Breast epithelium (tissue), 4 donors: ENCODE results near the gene CDC123. TPM values are rescaled to one million over a fixed set of nuclear protein-coding genes. Genes with fewer than 3 reads are reported as not detected.

Source experiments
- DNase-seq, 2 donors: peaks; one replicate each; pipeline ENCODE4 v3.0.0-alpha.2; 2019; ENCODE audit warnings: low spot score in 2 of 2
- H3K27ac ChIP-seq, 2 donors: fragments of 200-600 bp; sonication (generic) in 1 of 2; one replicate each; pipeline ENCODE4 v1.5.1; 2016 to 2019; ENCODE audit warnings: mild to moderate bottlenecking in 1 of 2
- H3K27me3 ChIP-seq, 2 donors: fragments of 200-600 bp; sonication (generic) in 1 of 2; one replicate each; pipeline versions ENCODE4 v1.5.1 to v1.6.0; 2017 to 2019; ENCODE audit warnings: control low read depth in 1 of 2, mild to moderate bottlenecking in 1 of 2
- H3K36me3 ChIP-seq: fragments of 200-600 bp; one replicate; pipeline ENCODE4 v1.5.1; 2019
- H3K4me1 ChIP-seq, 2 donors: fragments of 200-600 bp; sonication (generic); one replicate each; pipeline ENCODE4 v1.5.1; 2016 to 2019; ENCODE audit warnings: control low read depth in 1 of 2
- H3K4me3 ChIP-seq, 3 donors: fragments of 200-600 bp; sonication (generic); 1 replicate in 2 of 3; 2 replicates in 1 of 3; pipeline ENCODE4 v1.5.1; 2016 to 2019; ENCODE audit warnings: mild to moderate bottlenecking in 3 of 3, moderate library complexity in 2 of 3
- H3K9me3 ChIP-seq, 2 donors: fragments of 200-600 bp; sonication (generic) in 1 of 2; one replicate each; pipeline ENCODE4 v1.5.1; 2016 to 2019; ENCODE audit warnings: control low read depth in 1 of 2
- POLR2A ChIP-seq: fragments of 450-650 bp; IDR thresholded peaks from one replicate; pipeline ENCODE4 v1.6.1; 2016; ENCODE audit warnings: antibody characterized with exemption, mild to moderate bottlenecking, moderate library complexity
- POLR2AphosphoS5 ChIP-seq, 3 donors: sonication (generic); formaldehyde crosslinking; IDR thresholded peaks; one replicate each; pipeline ENCODE4 v1.6.1; 2017; ENCODE audit warnings: antibody characterized with exemption in 3 of 3
- intact Hi-C: fragments of 100-400 bp; cut with DNase I; formaldehyde crosslinking; loops from one replicate; pipeline ENCODE4 v1.15.1; 2023; ENCODE audit warnings: low total_unique reads
- total RNA-seq, 3 donors: library from RNA; depleted of rRNA; stranded (reverse); fragments of >200 nt; gene quantifications; one replicate each; pipeline ENCODE4 v1.1.0, GENCODE V29; 2016
- TF ChIP-seq, protein P1 (sequence below), 3 donors: fragments of 450-650 bp; IDR thresholded peaks; one replicate each; pipeline ENCODE4 v1.5.1; 2016 to 2017; ENCODE audit warnings: antibody characterized with exemption in 3 of 3, mild to moderate bottlenecking in 3 of 3, moderate library complexity in 3 of 3

CDC123 gene
- total RNA-seq, 3 donors from 2014 or later, result 61.6 to 87.5 (median 86.7) TPM

DNA sequence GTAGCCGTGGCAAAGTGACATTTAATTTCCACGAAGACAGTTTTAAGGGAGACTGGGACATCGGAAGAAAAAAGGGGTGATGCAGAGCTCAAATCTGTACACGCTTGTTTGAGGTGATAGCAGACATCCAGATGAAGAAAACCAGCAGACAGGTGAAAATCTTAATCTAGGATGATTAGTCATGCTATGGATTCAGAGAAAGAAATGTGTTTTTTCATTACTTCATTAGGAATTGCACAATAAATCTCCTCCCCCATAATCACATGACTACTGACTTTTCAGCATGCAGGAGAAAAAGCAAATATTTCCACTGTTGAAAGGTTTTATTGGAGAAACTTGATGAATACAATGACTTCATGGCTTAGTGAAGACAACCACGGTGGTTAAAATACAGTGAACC, 2.8 kb upstream of the CDC123 start:
- Histone ChIP-seq H3K27me3 (no peaks in the 10 kb centered on the region), H3K4me3 (no peak overlapping the region), H3K36me3 (no peaks in the 10 kb centered on the region), H3K27ac (no peak overlapping the region), H3K4me1 (no peaks in the 10 kb centered on the region), H3K9me3 (no peaks in the 10 kb centered on the region)
- no peak for DNase-seq
- intact Hi-C loops, result no loop called here
- TF ChIP-seq POLR2AphosphoS5 (IDR thresholded peaks at IDR 0.05) (no peak), POLR2A (no peak)
- TF ChIP-seq, protein P1, sequence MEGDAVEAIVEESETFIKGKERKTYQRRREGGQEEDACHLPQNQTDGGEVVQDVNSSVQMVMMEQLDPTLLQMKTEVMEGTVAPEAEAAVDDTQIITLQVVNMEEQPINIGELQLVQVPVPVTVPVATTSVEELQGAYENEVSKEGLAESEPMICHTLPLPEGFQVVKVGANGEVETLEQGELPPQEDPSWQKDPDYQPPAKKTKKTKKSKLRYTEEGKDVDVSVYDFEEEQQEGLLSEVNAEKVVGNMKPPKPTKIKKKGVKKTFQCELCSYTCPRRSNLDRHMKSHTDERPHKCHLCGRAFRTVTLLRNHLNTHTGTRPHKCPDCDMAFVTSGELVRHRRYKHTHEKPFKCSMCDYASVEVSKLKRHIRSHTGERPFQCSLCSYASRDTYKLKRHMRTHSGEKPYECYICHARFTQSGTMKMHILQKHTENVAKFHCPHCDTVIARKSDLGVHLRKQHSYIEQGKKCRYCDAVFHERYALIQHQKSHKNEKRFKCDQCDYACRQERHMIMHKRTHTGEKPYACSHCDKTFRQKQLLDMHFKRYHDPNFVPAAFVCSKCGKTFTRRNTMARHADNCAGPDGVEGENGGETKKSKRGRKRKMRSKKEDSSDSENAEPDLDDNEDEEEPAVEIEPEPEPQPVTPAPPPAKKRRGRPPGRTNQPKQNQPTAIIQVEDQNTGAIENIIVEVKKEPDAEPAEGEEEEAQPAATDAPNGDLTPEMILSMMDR (IDR thresholded peaks at IDR 0.05), result no peak

DNA sequence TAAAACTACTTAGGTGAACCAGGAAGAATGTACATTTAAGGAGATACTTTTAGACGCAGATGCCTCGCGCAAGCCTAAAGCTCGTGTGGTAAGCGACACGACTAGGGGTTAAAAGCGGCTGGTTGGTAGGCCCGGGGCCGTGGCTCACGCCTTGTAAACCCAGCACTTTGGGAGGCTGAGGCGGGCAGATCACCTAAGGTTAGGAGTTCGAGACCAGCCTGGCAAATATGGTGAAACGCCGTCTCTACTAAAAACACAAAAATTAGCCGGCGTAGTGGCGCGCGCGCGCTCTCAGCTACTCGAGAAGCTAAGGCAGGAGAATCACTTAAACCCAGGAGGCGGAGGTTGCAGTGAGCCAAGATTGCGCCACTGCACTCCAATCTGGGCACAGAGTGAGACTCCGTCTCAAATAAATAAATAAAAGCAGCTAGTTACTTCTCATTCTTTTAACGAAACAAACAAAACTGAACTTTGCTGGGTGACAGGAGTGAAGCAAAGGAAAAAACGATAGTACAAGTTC, 1.2 kb upstream of the CDC123 start:
- H3K27me3 ChIP-seq, result no peaks in the 10 kb centered on the region
- no peaks in the 10 kb centered on the region for H3K9me3 ChIP-seq
- peak overlapping the region; percentile 66 to 92 (median 84) for H3K4me3 ChIP-seq
- intact Hi-C loops, result no loop called here
- H3K4me1 ChIP-seq, result no peaks in the 10 kb centered on the region
- H3K27ac ChIP-seq, result peak overlapping the region; percentile 91
- TF ChIP-seq, protein P1 (IDR thresholded peaks at IDR 0.05), result no peak
- TF ChIP-seq POLR2A, result no peak
- TF ChIP-seq POLR2AphosphoS5 (IDR thresholded peaks at IDR 0.05), result no peak
- DNase-seq, result peak in 1 of 2 donors; percentile 20
- no peaks in the 10 kb centered on the region for H3K36me3 ChIP-seq

DNA sequence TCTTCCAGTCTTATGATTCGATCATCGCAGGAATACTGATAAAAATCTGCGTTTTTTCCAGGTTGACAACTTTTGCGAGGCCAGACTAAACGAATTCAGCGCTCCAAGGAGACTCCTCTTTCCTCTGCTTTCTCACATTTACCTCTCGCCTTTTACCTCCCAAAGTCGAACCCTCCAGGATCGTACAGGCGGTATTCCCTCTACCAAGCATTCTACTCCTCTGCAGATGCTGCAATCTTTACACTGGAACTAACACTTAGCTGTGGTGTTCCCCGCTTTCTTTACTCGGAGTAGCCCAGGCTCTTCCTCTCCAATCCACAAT, 746 bp upstream of the CDC123 start:
- Histone ChIP-seq H3K4me3 (peak overlapping the region; percentile 66 to 92 (median 84)), H3K4me1 (no peaks in the 10 kb centered on the region), H3K27ac (peak overlapping the region; percentile 91), H3K36me3 (no peaks in the 10 kb centered on the region), H3K27me3 (no peaks in the 10 kb centered on the region), H3K9me3 (no peaks in the 10 kb centered on the region)
- intact Hi-C loops, result no loop called here
- TF ChIP-seq POLR2A, result no peak
- TF ChIP-seq POLR2AphosphoS5 (IDR thresholded peaks at IDR 0.05), result no peak
- TF ChIP-seq, protein P1 (IDR thresholded peaks at IDR 0.05), result no peak
- DNase-seq, result no peak

DNA sequence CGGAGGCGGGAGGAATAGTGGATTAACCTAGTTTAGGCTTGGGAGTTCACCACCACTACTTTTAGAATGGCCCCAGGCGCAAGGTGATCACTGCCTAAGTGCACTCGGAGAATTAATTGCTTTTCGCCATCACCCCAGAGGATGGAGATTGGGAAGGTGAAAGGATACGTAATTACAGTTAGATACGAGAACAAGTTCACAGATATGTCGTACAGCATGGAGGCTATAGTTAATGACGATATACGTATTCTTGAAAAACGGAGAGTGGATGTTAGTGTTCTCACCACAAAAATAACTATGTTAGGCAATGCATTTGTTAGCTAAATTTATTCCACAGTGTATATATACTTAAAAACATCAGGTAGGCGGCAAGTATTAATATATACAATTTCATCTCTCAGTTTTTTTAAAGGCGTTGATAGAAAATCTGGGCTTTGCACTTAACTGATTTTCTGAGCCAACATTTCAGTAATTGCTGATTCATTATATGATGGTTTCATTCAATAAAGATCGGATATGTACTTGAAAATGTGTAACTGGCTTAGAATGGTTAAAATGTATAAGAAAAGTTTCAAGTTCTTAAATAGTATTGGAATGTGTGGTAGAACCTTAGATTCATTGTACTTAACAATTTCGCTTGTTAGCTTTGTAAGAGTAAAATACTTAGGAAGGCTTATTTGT, 683 bp downstream of the CDC123 start:
- DNase-seq, result no peak
- Histone ChIP-seq H3K4me3 (peak overlapping the region; percentile 66 to 92 (median 84)), H3K36me3 (no peaks in the 10 kb centered on the region), H3K9me3 (no peaks in the 10 kb centered on the region), H3K4me1 (no peaks in the 10 kb centered on the region), H3K27me3 (no peaks in the 10 kb centered on the region), H3K27ac (peak overlapping the region; percentile 91)
- intact Hi-C loops, result no loop called here
- TF ChIP-seq POLR2A (no peak), POLR2AphosphoS5 (IDR thresholded peaks at IDR 0.05) (no peak)
- TF ChIP-seq, protein P1 (IDR thresholded peaks at IDR 0.05), result no peak

DNA sequence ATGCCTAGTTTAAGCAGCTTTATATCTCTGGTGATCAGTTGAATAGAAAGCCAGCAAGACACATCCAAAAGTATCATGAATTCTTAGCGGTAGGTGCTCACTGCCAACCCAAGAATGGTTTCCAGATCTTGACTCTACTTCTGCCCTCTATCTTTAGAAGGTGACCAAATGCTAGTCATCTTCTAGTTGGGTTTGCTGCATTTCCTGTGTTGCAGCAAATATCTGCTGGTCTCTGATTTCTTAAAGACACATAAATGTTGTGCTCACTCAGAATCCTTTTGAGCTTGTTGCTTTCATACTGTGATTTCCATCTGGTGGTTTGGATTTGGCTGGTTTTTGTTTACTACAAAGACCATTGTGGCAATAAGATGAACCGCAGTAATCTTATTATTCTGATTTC, 2.2 kb downstream of the CDC123 start:
- Histone ChIP-seq H3K4me1 (no peaks in the 10 kb centered on the region), H3K36me3 (peaks cover 3% of the 10 kb centered on the region), H3K9me3 (no peaks in the 10 kb centered on the region), H3K27me3 (no peaks in the 10 kb centered on the region), H3K27ac (no peak overlapping the region), H3K4me3 (no peak overlapping the region)
- no peak for TF ChIP-seq POLR2AphosphoS5 (IDR thresholded peaks at IDR 0.05)
- TF ChIP-seq POLR2A, result no peak
- TF ChIP-seq, protein P1 (IDR thresholded peaks at IDR 0.05), result no peak
- intact Hi-C loops, result no loop called here
- DNase-seq, result no peak
